Measurements from ENCODE around the gene SPAG4. TPM values are rescaled to one million over a fixed set of nuclear protein-coding genes. Genes with fewer than 3 reads are reported as not detected.

SPAG4 gene
- total RNA-seq, 1 experiment from 2014 or later: 12.6 TPM

- no peak for DNase-seq (ENCODE audit: low read depth)
Observed at GRCh38 chr20:35657271-35657670, 41.6 kb downstream of the SPAG4 start.

- no peak for DNase-seq (ENCODE audit: low read depth)
Observed at GRCh38 chr20:35660122-35660937, 44.7 kb downstream of the SPAG4 start.

- DNase-seq (ENCODE audit: low read depth): no peak
Observed at GRCh38 chr20:35661053-35661452, 45.4 kb downstream of the SPAG4 start.

- no peak for DNase-seq (ENCODE audit: low read depth)
Observed at GRCh38 chr20:35661908-35662307, 46.3 kb downstream of the SPAG4 start.

GRCh38 chr20:35662551-35662950 is 46.9 kb downstream of the SPAG4 start:
- DNase-seq (ENCODE audit: low read depth): no peak

- peak; percentile 19 for DNase-seq (ENCODE audit: low read depth)
Observed at GRCh38 chr20:35663516-35664465, 48.2 kb downstream of the SPAG4 start.

- DNase-seq (ENCODE audit: low read depth): peak; percentile 86
Observed at GRCh38 chr20:35664466-35665206, 49.0 kb downstream of the SPAG4 start, which contains the start of the genes CPNE1 and RBM12. Gene CPNE1, minus strand, starts transcription at chr20:35664900. Its CDS starts 31,977 bp downstream, at chr20:35632923. Gene RBM12, minus strand, starts transcription at chr20:35664900. Its CDS starts 9,578 bp downstream, at chr20:35655322.

- no peak for DNase-seq (ENCODE audit: low read depth)
Observed at GRCh38 chr20:35665949-35666288, 50.3 kb downstream of the SPAG4 start.

GRCh38 chr20:35669221-35669620 is 53.6 kb downstream of the SPAG4 start:
- DNase-seq (ENCODE audit: low read depth): no peak

GRCh38 chr20:35669681-35670080 is 54.1 kb downstream of the SPAG4 start:
- DNase-seq (ENCODE audit: low read depth): no peak

Other genes starting within 250 kb of the SPAG4 start
- gene UQCC1, start 203.9 kb upstream of the SPAG4 start, total RNA-seq (2014; rRNA removed): 50.8 and 61.2 TPM in 2 replicates
- gene GDF5, start 177.6 kb upstream of the SPAG4 start, total RNA-seq (2014; rRNA removed): 2.5 and 3.9 TPM in 2 replicates
- 50.3 and 64.0 TPM in 2 replicates for gene CEP250, start 160.2 kb upstream of the SPAG4 start, total RNA-seq (2014; rRNA removed)
- not detected in 2 replicates for gene C20orf173, start 86.2 kb upstream of the SPAG4 start, total RNA-seq (2014; rRNA removed)
- gene ERGIC3, start 73.8 kb upstream of the SPAG4 start, total RNA-seq (2014; rRNA removed): 239 and 270 TPM in 2 replicates
- gene CPNE1, start 49.1 kb downstream of the SPAG4 start, total RNA-seq (2014; rRNA removed): 148 and 168 TPM in 2 replicates
- 45.7 and 46.2 TPM in 2 replicates for gene RBM12, start 49.1 kb downstream of the SPAG4 start, total RNA-seq (2014; rRNA removed)
- gene NFS1, start 83.5 kb downstream of the SPAG4 start, total RNA-seq (2014; rRNA removed): 23.0 and 32.4 TPM in 2 replicates
- gene ROMO1, start 83.6 kb downstream of the SPAG4 start, total RNA-seq (2014; rRNA removed): 277 and 325 TPM in 2 replicates
- 195 and 210 TPM in 2 replicates for gene RBM39, start 126.4 kb downstream of the SPAG4 start, total RNA-seq (2014; rRNA removed)
- gene PHF20, start 156.2 kb downstream of the SPAG4 start, total RNA-seq (2014; rRNA removed): 22.0 and 22.7 TPM in 2 replicates

Measured in LHCN-M2 (cell line).